ENCODE results near the gene RNF123.

RNF123 gene

GRCh38 chr3:49707113-49707480 lies 17.7 kb downstream of the RNF123 start:
- TF ChIP-seq CTCF (IDR thresholded peaks at IDR 0.05; ENCODE audit: extremely low read depth, missing control alignments): no peak
- no peak for DNase-seq (ENCODE audit: low spot score)

DNA sequence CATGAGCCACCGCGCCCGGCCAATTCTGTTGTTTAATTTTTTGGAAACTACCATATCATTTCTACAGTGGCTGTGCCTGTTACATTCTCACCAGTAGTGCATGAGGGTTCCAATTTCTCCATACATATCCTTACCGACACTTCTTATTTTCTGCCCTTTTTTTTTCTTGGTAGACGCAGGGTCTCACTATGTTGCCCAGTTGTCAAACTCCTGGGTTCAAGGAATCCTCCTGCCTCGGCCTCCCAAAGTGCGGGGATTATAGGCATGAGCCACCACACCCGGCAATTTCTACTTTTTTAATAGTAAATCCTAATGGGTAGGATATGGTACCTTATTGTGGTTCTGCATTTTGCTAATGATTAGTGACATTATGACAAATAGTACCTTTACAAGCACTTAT lies 20.5 kb downstream of the RNF123 start:
- TF ChIP-seq CTCF (IDR thresholded peaks at IDR 0.05; ENCODE audit: extremely low read depth, missing control alignments): no peak
- DNase-seq (ENCODE audit: low spot score): no peak

- no peak for TF ChIP-seq CTCF (IDR thresholded peaks at IDR 0.05; ENCODE audit: extremely low read depth, missing control alignments)
- DNase-seq (ENCODE audit: low spot score): no peak
Observed at GRCh38 chr3:49711489-49711888, 22.1 kb downstream of the RNF123 start.

GRCh38 chr3:49712166-49712565 lies 22.8 kb downstream of the RNF123 start:
- no peak for TF ChIP-seq CTCF (IDR thresholded peaks at IDR 0.05; ENCODE audit: extremely low read depth, missing control alignments)
- DNase-seq (ENCODE audit: low spot score): no peak

GRCh38 chr3:49712631-49713317 lies 23.4 kb downstream of the RNF123 start:
- no peak for TF ChIP-seq CTCF (IDR thresholded peaks at IDR 0.05; ENCODE audit: extremely low read depth, missing control alignments)

DNA sequence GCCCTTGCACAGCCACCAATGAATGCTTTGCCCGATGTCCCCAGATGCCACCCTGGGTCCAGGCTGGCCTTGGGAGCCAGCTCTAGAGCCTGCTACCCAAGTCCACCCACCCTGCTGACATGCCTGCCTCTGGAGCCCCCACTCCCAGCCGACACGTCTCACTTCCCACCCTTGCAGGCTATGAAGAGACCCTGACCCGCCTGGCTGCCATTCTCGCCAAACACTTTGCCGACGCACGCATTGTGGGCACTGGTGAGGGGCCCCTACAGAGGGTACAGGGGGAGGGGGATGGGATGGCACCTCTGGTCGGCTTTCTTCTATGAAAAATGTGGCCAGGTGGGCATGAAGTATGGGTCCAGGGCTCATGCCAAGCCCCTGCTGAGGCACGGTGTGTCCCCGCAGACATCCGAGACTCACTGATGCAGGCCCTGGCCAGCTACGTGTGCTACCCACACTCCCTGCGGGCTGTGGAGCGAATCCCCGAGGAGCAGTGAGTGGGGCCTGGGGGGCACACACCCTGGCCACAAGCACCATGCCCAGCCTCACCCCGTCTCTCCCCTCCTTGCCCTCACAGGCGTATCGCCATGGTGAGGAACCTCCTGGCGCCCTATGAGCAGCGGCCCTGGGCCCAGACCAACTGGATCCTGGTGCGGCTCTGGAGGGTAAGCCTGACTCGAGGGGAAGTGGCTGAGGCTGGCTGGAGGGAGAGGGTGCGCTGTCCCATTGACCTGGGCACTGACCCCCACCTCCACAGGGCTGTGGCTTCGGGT lies 24.2 kb downstream of the RNF123 start:
- no peak for DNase-seq (ENCODE audit: low spot score)
- no peak for TF ChIP-seq CTCF (IDR thresholded peaks at IDR 0.05; ENCODE audit: extremely low read depth, missing control alignments)

More at GRCh38 chr3:49712631-49713317, 23.4 kb downstream of the RNF123 start:
- no peak for DNase-seq (ENCODE audit: low spot score)

DNA sequence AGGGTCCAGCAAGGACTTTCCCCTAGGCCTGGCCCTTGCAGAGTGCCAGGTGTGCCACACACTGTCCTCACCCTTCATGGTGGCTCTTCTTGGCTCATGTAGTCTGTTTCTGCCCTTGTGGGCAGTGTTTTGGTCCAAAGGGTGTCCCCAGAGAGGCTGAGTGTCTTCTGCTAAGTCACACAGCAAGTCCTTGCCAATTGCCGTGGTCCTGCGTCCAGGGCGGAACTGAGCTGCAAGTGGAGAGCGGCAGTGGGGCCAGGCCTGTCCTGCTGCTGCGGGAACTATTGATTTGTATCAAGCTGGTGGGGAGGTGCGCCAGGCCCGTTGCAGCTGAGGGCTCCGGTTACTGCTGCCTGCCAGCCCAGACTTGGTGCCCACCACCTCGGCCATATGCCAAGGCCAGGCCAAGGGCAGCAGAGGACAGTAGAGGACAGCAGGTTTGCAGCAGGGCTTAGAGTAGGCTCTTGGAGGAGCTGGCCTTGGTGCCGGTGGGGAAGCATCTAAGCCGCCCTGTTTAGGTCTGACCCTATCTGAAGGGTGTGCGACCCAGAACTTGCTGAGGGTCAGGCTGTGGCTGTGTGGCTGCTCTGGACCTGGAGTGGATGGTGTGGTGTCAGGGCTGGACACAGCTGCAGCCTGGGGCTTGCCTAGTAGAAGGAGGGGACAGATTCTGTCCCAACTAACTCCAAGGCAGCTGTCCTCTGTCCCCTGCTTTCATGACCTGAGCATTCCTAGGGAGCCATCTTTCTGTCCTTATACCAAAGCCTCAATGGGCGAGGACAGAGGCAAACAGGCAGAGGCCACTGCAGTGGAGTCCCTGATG lies 25.6 kb downstream of the RNF123 start:
- DNase-seq (ENCODE audit: low spot score): no peak
- no peak for TF ChIP-seq CTCF (IDR thresholded peaks at IDR 0.05; ENCODE audit: extremely low read depth, missing control alignments)

Data from GM20000 (cell line).